Measurements from ENCODE around the gene CACNA2D3.
A peak's percentile ranks its signal among the peaks of the same experiment; 100 is the strongest.

CACNA2D3 gene

GRCh38 chr3:54861248-54862067 is 739.1 kb downstream of the CACNA2D3 start:
- FAIRE-seq, result no peak

DNA sequence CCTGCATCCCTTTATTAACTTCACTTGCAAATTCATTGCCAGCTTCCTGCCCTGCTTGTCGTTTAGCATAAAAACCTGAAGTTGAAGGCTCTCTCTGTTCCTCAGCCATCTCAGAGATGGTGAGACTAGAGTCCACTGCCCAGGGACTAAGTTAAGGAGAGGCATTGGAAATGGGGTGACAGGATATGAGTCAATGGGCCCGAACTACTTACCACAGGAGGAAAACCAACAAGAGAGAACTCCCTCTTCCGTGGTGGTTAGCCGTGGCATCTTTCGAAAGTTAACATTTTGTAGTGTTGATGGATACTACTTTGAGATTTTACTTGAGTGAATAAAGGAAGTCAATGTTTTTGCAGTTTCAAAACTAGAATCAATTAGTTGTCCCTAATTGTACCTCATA is 740.2 kb downstream of the CACNA2D3 start:
- no peak for FAIRE-seq

- FAIRE-seq, result no peak
Measured at GRCh38 chr3:54863366-54863765, 741.0 kb downstream of the CACNA2D3 start.

DNA sequence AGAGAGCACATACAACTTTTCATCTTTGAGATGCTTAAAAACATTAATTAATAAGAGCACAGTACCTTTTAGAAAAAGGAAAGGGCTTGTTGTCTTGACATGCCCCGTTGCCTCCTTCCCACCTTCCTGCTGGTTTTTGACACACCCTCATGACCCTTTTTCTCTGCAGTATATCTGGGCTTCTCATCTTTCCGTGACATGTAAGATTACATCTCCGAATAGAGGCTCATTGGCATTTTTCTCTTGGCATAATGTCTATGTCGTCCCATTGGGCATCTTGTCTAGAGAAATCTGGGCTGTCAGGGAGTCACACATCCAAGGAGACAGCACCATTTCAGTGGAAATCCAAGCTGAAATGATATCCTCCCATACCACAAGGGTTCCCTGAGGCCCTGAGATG is 741.4 kb downstream of the CACNA2D3 start:
- peak; percentile 70 for FAIRE-seq

GRCh38 chr3:54865316-54865715 is 743.0 kb downstream of the CACNA2D3 start:
- FAIRE-seq, result no peak

- FAIRE-seq, result no peak
Measured at GRCh38 chr3:54866251-54866650, 743.9 kb downstream of the CACNA2D3 start.

GRCh38 chr3:54870423-54870822 is 748.1 kb downstream of the CACNA2D3 start:
- FAIRE-seq, result peak; percentile 82

DNA sequence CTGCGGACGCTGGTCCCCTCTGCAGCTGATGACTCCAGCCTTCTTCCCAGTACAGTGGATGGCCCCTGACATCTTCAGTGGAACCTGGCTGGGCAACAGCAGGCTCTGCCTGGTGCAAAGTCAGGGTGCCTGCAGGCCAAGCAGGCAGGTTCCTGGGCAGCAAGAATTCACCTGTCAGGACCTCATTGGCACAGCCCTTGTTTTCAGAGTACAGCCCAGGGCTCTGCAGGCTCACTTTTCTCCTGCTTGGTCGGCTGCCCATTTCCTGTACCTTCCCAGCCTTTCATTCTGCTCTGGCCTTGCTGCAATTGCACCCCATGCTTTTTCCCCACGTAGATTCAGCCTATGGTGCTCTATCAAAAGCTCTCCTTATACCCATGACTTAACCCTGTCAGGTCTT is 749.5 kb downstream of the CACNA2D3 start:
- FAIRE-seq, result no peak

DNA sequence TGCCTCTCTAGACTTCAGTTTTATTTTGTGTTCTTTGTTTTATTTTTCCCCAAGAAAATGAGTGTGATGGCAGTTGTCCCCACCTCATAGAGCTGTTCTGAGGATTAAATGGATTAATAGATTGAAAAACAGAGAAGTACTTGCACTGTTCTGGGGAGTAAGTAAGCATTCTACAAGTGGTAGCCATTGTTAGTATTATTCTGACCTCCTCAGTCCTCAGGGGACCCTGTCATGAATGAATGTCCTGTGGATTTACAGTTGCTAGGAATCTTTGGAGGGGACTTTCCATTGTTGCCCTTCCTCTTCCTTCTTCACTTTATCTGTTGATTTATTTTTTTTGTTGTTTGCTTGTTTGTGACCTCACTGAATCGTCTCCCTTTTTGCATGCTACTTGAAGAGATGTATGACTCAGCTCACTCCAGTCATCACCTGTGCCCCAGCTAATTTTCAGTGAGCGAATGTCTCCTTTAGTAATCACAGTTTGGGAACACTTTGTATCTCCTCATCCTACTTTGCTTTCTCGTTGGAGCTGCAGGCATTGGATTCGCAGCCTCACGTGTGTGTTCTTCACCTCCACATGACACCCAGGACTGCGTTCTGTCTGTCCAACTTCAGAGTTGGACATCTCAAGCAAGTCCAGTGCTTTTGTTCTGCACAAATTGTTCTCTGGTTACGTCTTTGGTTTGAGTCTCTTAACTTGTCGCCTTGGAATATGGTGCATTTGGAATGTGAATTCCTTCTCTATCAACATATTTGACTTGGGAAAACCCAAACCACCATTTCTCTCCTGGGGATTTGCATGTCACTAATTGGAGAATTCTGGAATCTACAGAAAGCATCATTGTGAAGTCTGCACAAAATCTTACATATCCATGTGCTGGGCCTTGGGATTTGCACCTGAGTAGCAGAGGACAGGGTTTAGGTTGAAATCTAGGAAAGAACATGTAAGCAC is 751.0 kb downstream of the CACNA2D3 start:
- no peak for FAIRE-seq

GRCh38 chr3:54874816-54875556 is 752.6 kb downstream of the CACNA2D3 start:
- no peak for FAIRE-seq

- no peak for FAIRE-seq
Measured at GRCh38 chr3:54875596-54876268, 753.4 kb downstream of the CACNA2D3 start.

DNA sequence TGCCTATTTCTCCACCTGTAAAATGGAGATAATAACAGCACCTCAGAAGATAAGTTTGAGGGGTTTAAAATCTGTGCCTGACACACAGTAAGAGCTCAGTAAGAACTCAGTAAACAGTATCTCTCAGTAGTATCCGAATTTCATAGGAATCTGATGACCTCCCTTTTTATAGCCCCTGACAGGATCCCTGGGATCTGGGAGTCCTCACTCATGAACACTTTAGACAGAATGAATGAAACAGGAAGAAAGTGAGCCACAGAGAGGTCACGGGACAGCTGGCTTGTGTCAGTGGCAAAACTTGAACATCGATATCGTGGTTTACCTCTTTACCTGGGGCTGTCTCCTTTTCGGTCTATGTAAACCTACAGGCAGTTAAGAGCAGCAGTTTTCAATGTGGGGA is 754.3 kb downstream of the CACNA2D3 start:
- no peak for FAIRE-seq

DNA sequence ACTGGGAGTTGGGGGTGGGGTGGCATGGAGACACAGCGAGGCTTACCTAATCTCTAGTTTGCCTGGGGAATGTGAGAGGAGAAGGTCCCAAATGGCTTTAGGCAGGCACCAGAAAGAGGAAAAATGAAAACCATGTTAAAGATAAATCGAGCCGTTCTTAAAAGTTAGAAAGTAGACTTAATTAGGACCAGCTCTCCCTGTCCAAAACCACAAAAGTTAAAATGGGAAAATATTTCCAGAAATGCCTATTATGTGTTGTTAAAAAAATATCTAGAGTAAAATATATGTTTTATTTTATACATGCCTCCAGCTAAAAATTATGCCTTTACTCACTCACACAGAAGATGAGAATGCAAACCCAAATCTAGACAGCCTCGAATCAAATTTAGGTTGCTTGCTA is 755.4 kb downstream of the CACNA2D3 start:
- FAIRE-seq, result no peak

GRCh38 chr3:54878145-54878544 is 755.8 kb downstream of the CACNA2D3 start:
- FAIRE-seq, result no peak

- no peak for FAIRE-seq
Measured at GRCh38 chr3:54882129-54882833, 759.9 kb downstream of the CACNA2D3 start.

- no peak for FAIRE-seq
Measured at GRCh38 chr3:54888162-54888561, 765.8 kb downstream of the CACNA2D3 start.

DNA sequence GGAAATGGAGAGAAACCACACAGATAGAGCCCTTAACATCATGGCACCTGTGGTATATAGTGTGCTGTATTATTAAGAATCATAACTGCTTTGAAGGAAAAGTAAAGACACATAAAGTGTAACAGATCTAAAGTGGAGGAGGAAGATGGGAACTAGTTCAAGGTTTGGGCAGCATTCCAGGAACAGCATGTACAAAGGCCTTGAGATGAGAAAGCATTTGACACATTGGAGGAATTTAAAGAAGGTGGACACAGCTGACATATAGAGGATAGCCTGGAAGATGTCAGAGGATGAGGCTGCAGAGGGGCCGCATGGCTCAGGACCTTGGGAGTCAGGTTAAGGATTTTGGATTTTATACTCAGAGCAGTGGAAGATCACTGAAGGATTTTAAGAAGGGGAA is 766.5 kb downstream of the CACNA2D3 start:
- no peak for FAIRE-seq

DNA sequence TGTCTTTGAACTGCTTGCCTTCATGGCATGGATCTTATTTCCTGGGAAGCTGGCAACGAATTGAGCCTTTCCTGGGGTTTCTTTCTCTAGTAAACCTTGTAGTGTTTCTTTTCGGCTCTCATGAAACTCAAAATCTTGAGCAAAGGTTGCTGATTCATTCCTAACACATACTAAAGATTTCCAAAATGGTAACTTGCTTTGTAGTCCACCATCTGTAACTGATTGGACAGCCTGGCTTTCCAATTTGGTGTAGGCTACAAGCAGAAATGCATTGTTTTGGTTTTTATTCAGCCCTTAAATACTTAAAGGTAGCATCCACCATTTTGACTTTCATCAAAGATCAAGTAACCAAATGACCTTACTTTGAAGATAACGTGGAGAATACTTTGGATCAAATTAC is 767.4 kb downstream of the CACNA2D3 start:
- FAIRE-seq, result no peak

GRCh38 chr3:54891540-54891897 is 769.2 kb downstream of the CACNA2D3 start:
- FAIRE-seq, result no peak

DNA sequence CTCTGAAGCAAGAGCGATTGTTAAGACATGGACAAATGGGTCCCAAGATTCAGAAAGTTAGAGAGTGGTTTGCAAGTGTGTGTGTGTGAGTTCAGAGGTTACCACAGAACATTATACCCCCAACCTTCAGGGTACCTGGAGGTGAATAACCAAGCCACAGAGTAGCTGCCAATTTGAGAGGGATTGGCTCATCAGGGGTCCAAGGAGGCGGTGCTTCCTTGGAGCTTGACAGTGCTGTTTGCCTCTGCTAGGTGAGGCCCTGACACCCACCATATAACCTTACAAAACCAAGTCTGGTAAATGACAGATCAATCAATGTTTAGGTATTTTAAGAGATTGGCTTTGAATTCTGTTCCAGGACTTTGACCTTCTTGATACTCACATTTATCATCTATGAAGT is 769.8 kb downstream of the CACNA2D3 start:
- FAIRE-seq, result no peak

DNA sequence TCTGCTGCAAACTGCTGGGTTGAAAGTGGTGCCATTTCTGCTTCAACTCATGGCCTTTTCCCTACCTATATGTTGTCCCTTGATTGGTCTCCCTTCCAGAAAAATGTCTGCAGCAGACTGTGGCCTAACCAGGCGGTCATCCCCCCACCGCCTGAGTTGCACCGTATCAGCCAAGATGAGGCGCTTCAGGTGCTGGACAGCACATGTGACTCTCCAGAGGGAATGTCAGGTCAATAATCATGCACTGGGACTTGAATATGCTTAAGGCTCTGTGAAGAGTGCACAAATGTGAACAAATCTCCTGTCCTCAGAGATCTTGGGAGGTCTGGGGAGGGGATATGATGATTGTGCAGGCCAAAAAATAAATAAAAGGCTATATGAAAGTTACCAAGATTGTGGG is 773.3 kb downstream of the CACNA2D3 start:
- FAIRE-seq, result no peak

Data from G401.6 (cell line).